Small intestine (tissue), 7 donors: ENCODE data around the gene SCN1A. TPM values are rescaled to one million over a fixed set of nuclear protein-coding genes. Genes with fewer than 3 reads are reported as not detected.

Source experiments
- DNase-seq, 2 donors: peaks; one replicate each; pipeline versions ENCODE4 v3.0.0 to v3.0.0-alpha.2; 2013
- FAIRE-seq: peaks from 2 replicates; lab custom pipeline; 2012; peaks lifted over from hg19 to GRCh38; lab: Jason Lieb, UNC
- H3K27ac ChIP-seq, 3 donors: one replicate each; pipeline ENCODE4 v1.5.1; 2013; ENCODE audit warnings: low read length in 2 of 3, mild to moderate bottlenecking in 2 of 3, control low read depth in 1 of 3, inconsistent platforms in 1 of 3, low read depth in 1 of 3, moderate library complexity in 1 of 3
- H3K27me3 ChIP-seq, 3 donors: one replicate each; pipeline ENCODE4 v1.6.1; 2013; ENCODE audit warnings: low read length in 3 of 3, inconsistent platforms in 1 of 3; ENCODE audit not compliant: control insufficient read depth in 3 of 3, insufficient read depth in 3 of 3
- H3K36me3 ChIP-seq, 3 donors: one replicate each; pipeline ENCODE4 v1.6.1; 2013; ENCODE audit warnings: low read length in 3 of 3, inconsistent platforms in 1 of 3, low read depth in 1 of 3, mild to moderate bottlenecking in 1 of 3, moderate library complexity in 1 of 3; ENCODE audit not compliant: control insufficient read depth in 3 of 3, insufficient read depth in 2 of 3
- H3K4me1 ChIP-seq, 3 donors: one replicate each; pipeline ENCODE4 v1.6.1; 2013; ENCODE audit warnings: low read length in 2 of 3, inconsistent platforms in 1 of 3, low read depth in 1 of 3, mild to moderate bottlenecking in 1 of 3, moderate library complexity in 1 of 3; ENCODE audit not compliant: control insufficient read depth in 3 of 3, insufficient read depth in 2 of 3
- H3K4me3 ChIP-seq, 3 donors: one replicate each; pipeline ENCODE4 v1.5.1; 2013; ENCODE audit warnings: low read length in 3 of 3, control low read depth in 1 of 3, inconsistent platforms in 1 of 3, low read depth in 1 of 3, mild to moderate bottlenecking in 1 of 3, moderate library complexity in 1 of 3
- H3K9me3 ChIP-seq, 2 donors: one replicate each; pipeline ENCODE4 v1.6.1; 2013; ENCODE audit warnings: low read depth in 1 of 2, low read length in 1 of 2; ENCODE audit not compliant: control insufficient read depth in 2 of 2, insufficient read depth in 1 of 2
- whole genome bisulfite sequencing, 3 donors: extraction: QIAGEN DNeasy Blood & Tissue Kit; methylation state at CpG; one replicate each; pipeline ENCODE4 v1.1.7; 2013; 5-methylcytosine and 5-hydroxymethylcytosine counted together
- polyA plus RNA-seq, 4 donors: library from polyadenylated mRNA; stranded (reverse) in 3 of 4; unstranded in 1 of 4; fragments of 200-250 nt in 3 of 4; fragments of 120-200 nt in 1 of 4; gene quantifications; one replicate each; pipeline versions ENCODE4 v1.2.1 to v1.2.3, GENCODE V29; 2013
- donor health status: healthy with polysubstance abuse.
- donor health status: control.
- donor health status: control.
- donor health status: Bipolar disorder and iron deficiency.
- donor health status: healthy.

SCN1A gene
- polyA plus RNA-seq, 4 donors: 0.10 to 0.18 TPM; not detected in 2

GRCh38 chr2:166084301-166084700 lies 43.5 kb downstream of the SCN1A start:
- FAIRE-seq (no peak), DNase-seq (no peak)
- H3K9me3 ChIP-seq: no peaks in the 10 kb centered on the region
- no peak overlapping the region for H3K27ac ChIP-seq
- H3K4me1 ChIP-seq: no peaks in the 10 kb centered on the region
- no peak overlapping the region for H3K4me3 ChIP-seq
- H3K36me3 ChIP-seq: no peaks in the 10 kb centered on the region
- H3K27me3 ChIP-seq: no peaks in the 10 kb centered on the region

- Histone ChIP-seq H3K27ac (no peak overlapping the region), H3K4me3 (no peak overlapping the region), H3K4me1 (no peaks in the 10 kb centered on the region), H3K36me3 (no peaks in the 10 kb centered on the region), H3K9me3 (no peaks in the 10 kb centered on the region), H3K27me3 (no peaks in the 10 kb centered on the region)
- WGBS, 3 donors: 42 to 53% (median 51%) methylated on average over 2 of the region's 2 CpGs
- no peak for DNase-seq
- FAIRE-seq: no peak
These were observed 45.1 kb downstream of the SCN1A start for GRCh38 chr2:166082736-166083135.

- FAIRE-seq (no peak), DNase-seq (no peak)
- no peaks in the 10 kb centered on the region for H3K4me1 ChIP-seq
These were observed 46.0 kb downstream of the SCN1A start for GRCh38 chr2:166081852-166082251.

GRCh38 chr2:166081131-166081632 lies 46.6 kb downstream of the SCN1A start:
- H3K27me3 ChIP-seq: no peaks in the 10 kb centered on the region
- FAIRE-seq: no peak

More at GRCh38 chr2:166081852-166082251, 46.0 kb downstream of the SCN1A start:
- H3K27ac ChIP-seq: no peak overlapping the region
- H3K27me3 ChIP-seq: no peaks in the 10 kb centered on the region
- H3K36me3 ChIP-seq: no peaks in the 10 kb centered on the region
- H3K9me3 ChIP-seq: no peaks in the 10 kb centered on the region
- no peak overlapping the region for H3K4me3 ChIP-seq

GRCh38 chr2:166074430-166074829 lies 53.4 kb downstream of the SCN1A start:
- FAIRE-seq: no peak

More at GRCh38 chr2:166081131-166081632, 46.6 kb downstream of the SCN1A start:
- no peaks in the 10 kb centered on the region for H3K9me3 ChIP-seq
- H3K36me3 ChIP-seq: no peaks in the 10 kb centered on the region
- 60 to 64% (median 64%) methylated on average over 4 of the region's 4 CpGs for WGBS, 3 donors
- no peak for DNase-seq
- H3K27ac ChIP-seq: no peak overlapping the region
- H3K4me3 ChIP-seq: no peak overlapping the region
- no peaks in the 10 kb centered on the region for H3K4me1 ChIP-seq

GRCh38 chr2:166074011-166074410 lies 53.8 kb downstream of the SCN1A start:
- H3K27ac ChIP-seq: no peak overlapping the region
- H3K4me1 ChIP-seq: no peaks in the 10 kb centered on the region
- no peaks in the 10 kb centered on the region for H3K9me3 ChIP-seq
- FAIRE-seq: no peak
- H3K36me3 ChIP-seq: no peaks in the 10 kb centered on the region
- no peak overlapping the region for H3K4me3 ChIP-seq
- WGBS, 3 donors: 57 to 59% (median 59%) methylated on average over 2 of the region's 2 CpGs
- H3K27me3 ChIP-seq: no peaks in the 10 kb centered on the region
- DNase-seq: no peak

More at GRCh38 chr2:166074430-166074829, 53.4 kb downstream of the SCN1A start:
- WGBS, 3 donors: 77 to 87% (median 86%) methylated on average over 2 of the region's 2 CpGs
- no peak overlapping the region for H3K27ac ChIP-seq
- H3K4me3 ChIP-seq: no peak overlapping the region
- H3K9me3 ChIP-seq: no peaks in the 10 kb centered on the region
- no peak for DNase-seq
- no peaks in the 10 kb centered on the region for H3K27me3 ChIP-seq
- no peaks in the 10 kb centered on the region for H3K4me1 ChIP-seq
- no peaks in the 10 kb centered on the region for H3K36me3 ChIP-seq

GRCh38 chr2:166070231-166070630 lies 57.6 kb downstream of the SCN1A start:
- FAIRE-seq: no peak
- H3K36me3 ChIP-seq: no peaks in the 10 kb centered on the region
- H3K27me3 ChIP-seq: no peaks in the 10 kb centered on the region
- H3K9me3 ChIP-seq: no peaks in the 10 kb centered on the region
- 44 to 61% (median 57%) methylated on average over 3 of the region's 3 CpGs for WGBS, 3 donors
- H3K4me1 ChIP-seq: no peaks in the 10 kb centered on the region
- H3K4me3 ChIP-seq: no peak overlapping the region
- H3K27ac ChIP-seq: no peak overlapping the region
- DNase-seq: no peak

- Histone ChIP-seq H3K27me3 (no peaks in the 10 kb centered on the region), H3K36me3 (no peaks in the 10 kb centered on the region), H3K4me1 (no peaks in the 10 kb centered on the region), H3K27ac (no peak overlapping the region), H3K4me3 (no peak overlapping the region), H3K9me3 (no peaks in the 10 kb centered on the region)
- 50 to 58% (median 58%) methylated on average over 1 of the region's 1 CpG for WGBS, 3 donors
- DNase-seq (no peak), FAIRE-seq (no peak)
These were observed 58.8 kb downstream of the SCN1A start for GRCh38 chr2:166068981-166069380.

- no peak for DNase-seq
- Histone ChIP-seq H3K4me3 (no peak overlapping the region), H3K9me3 (no peaks in the 10 kb centered on the region), H3K4me1 (no peaks in the 10 kb centered on the region), H3K27ac (no peak overlapping the region), H3K27me3 (no peaks in the 10 kb centered on the region), H3K36me3 (no peaks in the 10 kb centered on the region)
- no peak for FAIRE-seq
- 70 to 93% (median 79%) methylated on average over 2 of the region's 2 CpGs for WGBS, 3 donors
These were observed 60.6 kb downstream of the SCN1A start for GRCh38 chr2:166067229-166067628.
